ENCODE measurements around the gene NKAIN2.
A peak's percentile ranks its signal among the peaks of the same experiment; 100 is the strongest.

Gene NKAIN2

DNA sequence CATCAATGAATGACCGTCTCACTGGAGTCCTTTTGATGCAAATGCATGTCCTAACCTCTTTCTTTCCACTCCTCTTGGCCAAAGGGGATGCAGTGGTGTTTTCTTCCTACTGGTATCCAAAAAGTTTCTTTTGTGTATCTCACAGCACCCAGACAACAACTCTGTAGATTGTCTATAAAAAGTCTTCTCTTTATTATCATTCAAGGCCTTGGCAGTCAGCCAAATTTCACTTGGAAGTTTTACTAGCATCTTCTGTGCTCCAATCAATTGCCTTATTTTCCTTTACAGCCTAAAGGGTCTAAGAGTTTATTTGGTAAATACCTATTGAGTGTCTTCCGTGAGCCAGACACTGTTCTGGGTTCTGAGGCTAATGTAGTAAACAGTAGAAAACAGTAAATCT lies 1008.4 kb downstream of the NKAIN2 start:
- no CpG with 5 or more reads among the region's 2 CpGs for WGBS, 2 donors (ENCODE audit: extremely low coverage in 2 of 2, insufficient read length in 2 of 2, insufficient replicate concordance in 1 of 2)

DNA sequence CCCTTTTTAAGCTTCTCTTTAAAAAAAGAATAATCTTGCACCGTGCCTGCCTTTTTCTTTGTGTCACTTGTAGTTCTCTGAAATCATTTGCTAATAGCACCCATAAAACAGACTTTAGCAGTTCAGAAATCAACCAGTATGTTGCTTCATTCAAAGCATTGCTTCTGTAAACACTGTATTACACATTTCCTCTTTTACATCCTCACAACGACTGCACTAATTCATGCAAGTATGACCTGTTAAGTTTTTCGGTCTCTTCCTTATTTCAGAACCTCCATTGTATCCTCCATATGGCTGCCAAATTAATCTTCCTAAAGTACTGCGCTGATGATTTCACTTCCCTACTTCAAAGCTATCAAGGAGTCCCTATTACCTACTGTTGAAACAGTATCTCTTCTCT lies 1015.7 kb downstream of the NKAIN2 start:
- Histone ChIP-seq H2AFZ (ENCODE audit: low read length) (no peak overlapping the region), H3K9ac (ENCODE audit: low read depth, low read length, poor library complexity) (no peak overlapping the region), H3K23ac (ENCODE audit: low read depth, low read length, poor library complexity) (no peak overlapping the region), H3K4ac (ENCODE audit: low read length) (no peak overlapping the region), H4K8ac (ENCODE audit: low read depth, low read length) (no peak overlapping the region), H3K4me2 (ENCODE audit: insufficient read depth, low read length, poor library complexity, severe bottlenecking) (no peak overlapping the region), H3K27me3 (ENCODE audit: control insufficient read depth in 3 of 3, insufficient read depth in 3 of 3, low read depth in 1 of 3, low read length in 3 of 3) (no peaks in the 10 kb centered on the region), H2BK120ac (ENCODE audit: low read depth, low read length) (no peak overlapping the region), H2BK15ac (ENCODE audit: low read length) (no peak overlapping the region), H3K4me1 (ENCODE audit: control insufficient read depth in 2 of 2, insufficient read depth in 1 of 2, low read depth in 1 of 2, low read length in 2 of 2) (peaks cover 0 to 2% of the 10 kb centered on the region in 2 donors), H3K18ac (ENCODE audit: low read length) (no peak overlapping the region), H3K14ac (ENCODE audit: low read length) (no peak overlapping the region), H3K79me1 (ENCODE audit: low read depth, low read length) (no peaks in the 10 kb centered on the region), H3K36me3 (replicated peaks in 1 of 2; ENCODE audit: control insufficient read depth in 2 of 2, insufficient read depth in 2 of 2, low read length in 2 of 2) (no peaks in the 10 kb centered on the region), H3K9me3 (replicated peaks in 1 of 2; ENCODE audit: control insufficient read depth in 2 of 2, insufficient read depth in 1 of 2, low read depth in 1 of 2, low read length in 2 of 2) (peaks cover 0 to 4% of the 10 kb centered on the region in 2 donors), H3K4me3 (ENCODE audit: low read length in 2 of 2) (no peak overlapping the region), H3K27ac (replicated peaks; ENCODE audit: low read length) (no peak overlapping the region), H2BK5ac (ENCODE audit: low read length) (no peak overlapping the region), H2BK12ac (ENCODE audit: low read length) (no peak overlapping the region), H4K91ac (ENCODE audit: low read depth, low read length, poor library complexity) (no peak overlapping the region), H2AK5ac (ENCODE audit: low read depth, low read length) (no peak overlapping the region)
- no peak for DNase-seq (ENCODE audit: low spot score)
- no CpG with 5 or more reads among the region's 4 CpGs for WGBS, 2 donors (ENCODE audit: extremely low coverage in 2 of 2, insufficient read length in 2 of 2, insufficient replicate concordance in 1 of 2)

More for the DNA sequence above, 1008.4 kb downstream of the NKAIN2 start:
- Histone ChIP-seq H3K27me3 (ENCODE audit: control insufficient read depth in 3 of 3, insufficient read depth in 3 of 3, low read depth in 1 of 3, low read length in 3 of 3) (no peaks in the 10 kb centered on the region), H3K23ac (ENCODE audit: low read depth, low read length, poor library complexity) (no peak overlapping the region), H4K91ac (ENCODE audit: low read depth, low read length, poor library complexity) (no peak overlapping the region), H2BK12ac (ENCODE audit: low read length) (no peak overlapping the region), H2BK120ac (ENCODE audit: low read depth, low read length) (no peak overlapping the region), H2AK5ac (ENCODE audit: low read depth, low read length) (no peak overlapping the region), H2AFZ (ENCODE audit: low read length) (peak overlapping the region; percentile 24), H3K4ac (ENCODE audit: low read length) (no peak overlapping the region), H3K27ac (replicated peaks; ENCODE audit: low read length) (no peak overlapping the region), H3K14ac (ENCODE audit: low read length) (no peak overlapping the region), H3K4me1 (ENCODE audit: control insufficient read depth in 2 of 2, insufficient read depth in 1 of 2, low read depth in 1 of 2, low read length in 2 of 2) (peaks cover 0 to 2% of the 10 kb centered on the region in 2 donors), H2BK5ac (ENCODE audit: low read length) (no peak overlapping the region), H3K4me2 (ENCODE audit: insufficient read depth, low read length, poor library complexity, severe bottlenecking) (no peak overlapping the region), H3K9ac (ENCODE audit: low read depth, low read length, poor library complexity) (no peak overlapping the region), H2BK15ac (ENCODE audit: low read length) (no peak overlapping the region), H3K4me3 (ENCODE audit: low read length in 2 of 2) (no peak overlapping the region), H3K36me3 (replicated peaks in 1 of 2; ENCODE audit: control insufficient read depth in 2 of 2, insufficient read depth in 2 of 2, low read length in 2 of 2) (no peaks in the 10 kb centered on the region), H3K9me3 (replicated peaks in 1 of 2; ENCODE audit: control insufficient read depth in 2 of 2, insufficient read depth in 1 of 2, low read depth in 1 of 2, low read length in 2 of 2) (no peaks in the 10 kb centered on the region), H3K79me1 (ENCODE audit: low read depth, low read length) (no peaks in the 10 kb centered on the region), H3K18ac (ENCODE audit: low read length) (no peak overlapping the region), H4K8ac (ENCODE audit: low read depth, low read length) (no peak overlapping the region)
- no peak for DNase-seq (ENCODE audit: low spot score)

DNA sequence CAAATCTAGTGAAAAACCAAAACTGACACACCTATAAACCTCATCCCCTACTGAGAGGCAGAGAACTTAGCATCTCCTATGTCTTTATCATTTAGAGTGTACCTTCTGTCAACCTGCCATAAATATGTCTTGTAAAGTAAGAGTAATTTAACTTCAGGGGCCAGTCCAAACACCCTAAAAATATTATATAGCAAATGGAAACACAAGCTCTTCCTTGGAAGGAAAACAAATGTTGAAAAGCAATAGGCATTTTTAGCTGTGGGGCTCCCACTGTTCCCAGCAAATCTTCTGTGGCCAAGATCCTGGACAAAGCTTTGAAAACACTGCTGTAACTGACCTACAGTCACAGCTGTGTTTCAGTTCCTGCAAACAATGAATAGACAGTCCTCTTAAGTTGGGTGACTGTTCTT lies 1018.5 kb downstream of the NKAIN2 start:
- no peak overlapping the region for H2BK5ac ChIP-seq (ENCODE audit: low read length)
- peaks cover 0 to 4% of the 10 kb centered on the region in 2 donors for H3K9me3 ChIP-seq (replicated peaks in 1 of 2; ENCODE audit: control insufficient read depth in 2 of 2, insufficient read depth in 1 of 2, low read depth in 1 of 2, low read length in 2 of 2)
- H2AK5ac ChIP-seq (ENCODE audit: low read depth, low read length): no peak overlapping the region
- H3K9ac ChIP-seq (ENCODE audit: low read depth, low read length, poor library complexity): no peak overlapping the region
- H3K27ac ChIP-seq (replicated peaks; ENCODE audit: low read length): no peak overlapping the region
- H3K79me1 ChIP-seq (ENCODE audit: low read depth, low read length): no peaks in the 10 kb centered on the region
- DNase-seq (ENCODE audit: low spot score): no peak
- H4K91ac ChIP-seq (ENCODE audit: low read depth, low read length, poor library complexity): no peak overlapping the region
- H2BK12ac ChIP-seq (ENCODE audit: low read length): no peak overlapping the region
- no peak overlapping the region for H4K8ac ChIP-seq (ENCODE audit: low read depth, low read length)
- H2AFZ ChIP-seq (ENCODE audit: low read length): no peak overlapping the region
- H2BK120ac ChIP-seq (ENCODE audit: low read depth, low read length): no peak overlapping the region
- no peak overlapping the region for H3K4me3 ChIP-seq (ENCODE audit: low read length in 2 of 2)
- H3K14ac ChIP-seq (ENCODE audit: low read length): no peak overlapping the region
- H3K23ac ChIP-seq (ENCODE audit: low read depth, low read length, poor library complexity): no peak overlapping the region
- no peak overlapping the region for H3K4ac ChIP-seq (ENCODE audit: low read length)
- H3K4me1 ChIP-seq (ENCODE audit: control insufficient read depth in 2 of 2, insufficient read depth in 1 of 2, low read depth in 1 of 2, low read length in 2 of 2): no peaks in the 10 kb centered on the region
- no peak overlapping the region for H2BK15ac ChIP-seq (ENCODE audit: low read length)
- no peak overlapping the region for H3K18ac ChIP-seq (ENCODE audit: low read length)
- H3K27me3 ChIP-seq (ENCODE audit: control insufficient read depth in 3 of 3, insufficient read depth in 3 of 3, low read depth in 1 of 3, low read length in 3 of 3): no peaks in the 10 kb centered on the region
- H3K4me2 ChIP-seq (ENCODE audit: insufficient read depth, low read length, poor library complexity, severe bottlenecking): no peak overlapping the region
- no peaks in the 10 kb centered on the region for H3K36me3 ChIP-seq (replicated peaks in 1 of 2; ENCODE audit: control insufficient read depth in 2 of 2, insufficient read depth in 2 of 2, low read length in 2 of 2)

DNA sequence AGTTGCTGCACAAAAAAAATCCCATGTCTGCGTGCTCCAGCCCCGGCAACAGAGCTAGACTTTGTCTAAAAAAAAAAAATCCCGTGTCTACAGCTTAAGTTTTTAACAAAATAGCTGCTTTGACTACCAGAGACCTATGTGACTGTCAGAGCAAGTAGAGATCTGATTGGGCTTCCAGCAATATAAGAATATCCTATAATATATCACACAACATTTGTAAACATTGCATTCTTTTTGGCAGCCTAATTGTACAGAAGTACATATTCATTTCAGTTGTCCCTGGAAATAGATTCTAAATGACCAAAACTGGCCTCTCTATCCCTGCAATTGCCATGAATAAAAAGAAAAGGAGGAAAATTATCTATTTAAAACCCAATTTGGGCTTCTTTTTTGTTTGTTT lies 1019.1 kb downstream of the NKAIN2 start:
- H2BK5ac ChIP-seq (ENCODE audit: low read length): no peak overlapping the region
- no peak overlapping the region for H3K23ac ChIP-seq (ENCODE audit: low read depth, low read length, poor library complexity)
- WGBS, 2 donors (ENCODE audit: extremely low coverage in 2 of 2, insufficient read length in 2 of 2, insufficient replicate concordance in 1 of 2): no CpG with 5 or more reads among the region's 3 CpGs
- no peak overlapping the region for H2AK5ac ChIP-seq (ENCODE audit: low read depth, low read length)
- no peak overlapping the region for H3K27ac ChIP-seq (replicated peaks; ENCODE audit: low read length)
- H3K4me2 ChIP-seq (ENCODE audit: insufficient read depth, low read length, poor library complexity, severe bottlenecking): no peak overlapping the region
- H3K4me1 ChIP-seq (ENCODE audit: control insufficient read depth in 2 of 2, insufficient read depth in 1 of 2, low read depth in 1 of 2, low read length in 2 of 2): no peaks in the 10 kb centered on the region
- H3K14ac ChIP-seq (ENCODE audit: low read length): no peak overlapping the region
- no peak overlapping the region for H3K9ac ChIP-seq (ENCODE audit: low read depth, low read length, poor library complexity)
- no peak overlapping the region for H4K91ac ChIP-seq (ENCODE audit: low read depth, low read length, poor library complexity)
- no peak overlapping the region for H2AFZ ChIP-seq (ENCODE audit: low read length)
- no peak overlapping the region for H2BK15ac ChIP-seq (ENCODE audit: low read length)
- H3K79me1 ChIP-seq (ENCODE audit: low read depth, low read length): no peaks in the 10 kb centered on the region
- H3K27me3 ChIP-seq (ENCODE audit: control insufficient read depth in 3 of 3, insufficient read depth in 3 of 3, low read depth in 1 of 3, low read length in 3 of 3): no peaks in the 10 kb centered on the region
- no peak overlapping the region for H2BK120ac ChIP-seq (ENCODE audit: low read depth, low read length)
- no peak for DNase-seq (ENCODE audit: low spot score)
- no peak overlapping the region for H3K4ac ChIP-seq (ENCODE audit: low read length)
- H3K4me3 ChIP-seq (ENCODE audit: low read length in 2 of 2): no peak overlapping the region
- H3K36me3 ChIP-seq (replicated peaks in 1 of 2; ENCODE audit: control insufficient read depth in 2 of 2, insufficient read depth in 2 of 2, low read length in 2 of 2): no peaks in the 10 kb centered on the region
- H4K8ac ChIP-seq (ENCODE audit: low read depth, low read length): no peak overlapping the region
- no peak overlapping the region for H2BK12ac ChIP-seq (ENCODE audit: low read length)
- H3K18ac ChIP-seq (ENCODE audit: low read length): no peak overlapping the region
- peaks cover 0 to 4% of the 10 kb centered on the region in 2 donors for H3K9me3 ChIP-seq (replicated peaks in 1 of 2; ENCODE audit: control insufficient read depth in 2 of 2, insufficient read depth in 1 of 2, low read depth in 1 of 2, low read length in 2 of 2)
